HK-2 (cell line): ENCODE data around the gene RASSF7.

ENCODE experiments used
- DNase-seq: peaks from one replicate; pipeline ENCODE4 v3.0.0-alpha.2; 2018; ENCODE audit not compliant: unreplicated experiment

The RASSF7 gene

GRCh38 chr11:551596-551995, 9.2 kb upstream of the RASSF7 start:
- DNase-seq = no peak

GRCh38 chr11:553083-553987, 7.4 kb upstream of the RASSF7 start:
- DNase-seq = no peak

GRCh38 chr11:553988-554340, 6.8 kb upstream of the RASSF7 start:
- DNase-seq = no peak

GRCh38 chr11:554428-555226, 6.1 kb upstream of the RASSF7 start:
- DNase-seq = peak; percentile 54

GRCh38 chr11:555227-555779, 5.5 kb upstream of the RASSF7 start:
- no peak for DNase-seq

- DNase-seq = no peak
These were observed 4.7 kb upstream of the RASSF7 start for GRCh38 chr11:555780-556661.

- no peak for DNase-seq
These were observed 4.0 kb upstream of the RASSF7 start for GRCh38 chr11:556662-557256.

- no peak for DNase-seq
These were observed 3.2 kb upstream of the RASSF7 start for GRCh38 chr11:557328-558132.

- no peak for DNase-seq
These were observed 2.3 kb upstream of the RASSF7 start for GRCh38 chr11:558503-558902.

- no peak for DNase-seq
These were observed 1.6 kb upstream of the RASSF7 start for GRCh38 chr11:559020-559620.

GRCh38 chr11:559712-560304, 962 bp upstream of the RASSF7 start:
- DNase-seq = peak; percentile 60

- DNase-seq = peak; percentile 87
These were observed 606 bp downstream of the RASSF7 start for GRCh38 chr11:561148-562003.

GRCh38 chr11:562046-562645, 1.4 kb downstream of the RASSF7 start:
- no peak for DNase-seq

- DNase-seq = no peak
These were observed 2.5 kb downstream of the RASSF7 start for GRCh38 chr11:563066-563811.

GRCh38 chr11:563812-564578, 3.2 kb downstream of the RASSF7 start:
- DNase-seq = no peak

- no peak for DNase-seq
These were observed 5.2 kb downstream of the RASSF7 start for GRCh38 chr11:565921-566509.
